Measurements from ENCODE around the gene IL13RA1. TPM values are rescaled to one million over a fixed set of nuclear protein-coding genes. Genes with fewer than 3 reads are reported as not detected.
"Not testable (repeated sequence)": the region's sequence is repeated elsewhere in the genome, so short reads cannot be mapped to it uniquely, and the experiment has no call there.

The IL13RA1 gene
- total RNA-seq, 4 donors from 2014 or later, result 20.8 to 25.0 (median 22.9) TPM

DNA sequence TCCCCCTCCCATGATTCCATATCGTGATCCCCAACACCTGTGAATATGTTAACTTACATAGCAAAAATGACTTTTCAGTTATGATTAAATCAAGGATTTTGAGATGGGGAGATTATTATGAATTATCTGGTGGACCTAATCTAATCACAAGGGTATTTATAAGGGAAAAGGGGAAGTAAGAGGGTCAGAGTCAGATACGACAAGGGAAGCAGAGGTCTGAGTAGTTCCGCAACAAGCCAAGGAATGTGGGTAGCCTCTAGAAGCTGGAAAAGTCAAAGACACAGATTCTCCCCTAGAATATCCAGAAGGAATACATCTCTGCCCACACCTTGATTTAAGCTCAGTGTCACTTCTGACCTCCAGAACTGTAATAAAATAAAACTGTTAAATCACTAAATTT lies 1.0 kb upstream of the IL13RA1 start:
- Histone ChIP-seq H3K27ac (peak overlapping the region; percentile 84 to 95 (median 88)), H3K4me1 (peaks cover 0 to 15% of the 10 kb centered on the region in 2 donors), H3K4me3 (peak overlapping the region in 1 of 4 donors; percentile 69), H3K27me3 (no peaks in the 10 kb centered on the region), H3K9me3 (no peaks in the 10 kb centered on the region), H3K36me3 (no peaks in the 10 kb centered on the region)
- DNase-seq, result no peak
- in situ Hi-C loops (cut with MboI; ENCODE audit: low sequenced_read_pairs in 4 of 4), result no loop called here
- ATAC-seq, result no peak
- intact Hi-C loops (cut with DNase I; ENCODE audit: low total_unique reads), result loop anchor here (5.0 kb wide), 1 partner anchor 251 kb away; no protein-coding TSS in a partner anchor
- no peak for TF ChIP-seq POLR2A (IDR thresholded peaks at IDR 0.05)
- TF ChIP-seq, protein P1, sequence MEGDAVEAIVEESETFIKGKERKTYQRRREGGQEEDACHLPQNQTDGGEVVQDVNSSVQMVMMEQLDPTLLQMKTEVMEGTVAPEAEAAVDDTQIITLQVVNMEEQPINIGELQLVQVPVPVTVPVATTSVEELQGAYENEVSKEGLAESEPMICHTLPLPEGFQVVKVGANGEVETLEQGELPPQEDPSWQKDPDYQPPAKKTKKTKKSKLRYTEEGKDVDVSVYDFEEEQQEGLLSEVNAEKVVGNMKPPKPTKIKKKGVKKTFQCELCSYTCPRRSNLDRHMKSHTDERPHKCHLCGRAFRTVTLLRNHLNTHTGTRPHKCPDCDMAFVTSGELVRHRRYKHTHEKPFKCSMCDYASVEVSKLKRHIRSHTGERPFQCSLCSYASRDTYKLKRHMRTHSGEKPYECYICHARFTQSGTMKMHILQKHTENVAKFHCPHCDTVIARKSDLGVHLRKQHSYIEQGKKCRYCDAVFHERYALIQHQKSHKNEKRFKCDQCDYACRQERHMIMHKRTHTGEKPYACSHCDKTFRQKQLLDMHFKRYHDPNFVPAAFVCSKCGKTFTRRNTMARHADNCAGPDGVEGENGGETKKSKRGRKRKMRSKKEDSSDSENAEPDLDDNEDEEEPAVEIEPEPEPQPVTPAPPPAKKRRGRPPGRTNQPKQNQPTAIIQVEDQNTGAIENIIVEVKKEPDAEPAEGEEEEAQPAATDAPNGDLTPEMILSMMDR (IDR thresholded peaks at IDR 0.05 in 4 of 5, conservative IDR thresholded peaks at IDR 0.05 in 1 of 5), result no peak

DNA sequence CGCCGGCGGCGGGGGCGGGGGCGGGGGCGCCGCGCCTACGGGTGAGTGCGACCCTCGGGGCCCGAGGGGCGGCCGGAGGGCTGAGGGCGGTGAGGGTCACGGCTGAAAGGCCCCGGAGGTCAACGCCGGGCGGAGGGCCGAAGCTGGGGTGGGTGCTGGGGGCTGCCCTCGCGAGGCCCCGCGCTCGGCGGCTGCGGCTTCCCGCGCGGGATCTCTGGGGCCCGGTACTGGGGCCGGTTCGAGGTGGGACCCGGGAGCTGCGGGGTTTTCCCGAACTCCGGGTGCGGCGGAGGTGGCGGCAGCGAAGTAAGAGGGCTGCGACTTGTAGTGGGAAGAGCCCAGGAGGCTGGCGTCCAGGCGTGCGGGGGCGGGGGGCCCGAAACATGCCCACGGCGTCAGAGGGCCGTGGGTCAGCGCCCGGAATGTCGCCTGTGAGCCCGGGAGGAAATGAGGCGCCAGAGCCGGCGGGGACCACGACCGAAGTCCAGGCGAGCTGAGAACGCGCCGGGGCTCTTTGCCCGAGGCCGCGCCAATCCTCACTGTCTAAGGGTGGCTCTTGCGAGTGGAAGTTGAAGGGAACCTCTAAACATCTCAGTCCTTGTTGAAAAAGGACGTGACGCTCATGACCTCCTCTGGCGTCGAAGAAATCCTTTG lies 407 bp downstream of the IL13RA1 start:
- H3K4me1 ChIP-seq, result peaks cover 0 to 15% of the 10 kb centered on the region in 2 donors
- peak; percentile 45 to 53 for ATAC-seq
- in situ Hi-C loops (cut with MboI; ENCODE audit: low sequenced_read_pairs in 4 of 4), result no loop called here

DNA sequence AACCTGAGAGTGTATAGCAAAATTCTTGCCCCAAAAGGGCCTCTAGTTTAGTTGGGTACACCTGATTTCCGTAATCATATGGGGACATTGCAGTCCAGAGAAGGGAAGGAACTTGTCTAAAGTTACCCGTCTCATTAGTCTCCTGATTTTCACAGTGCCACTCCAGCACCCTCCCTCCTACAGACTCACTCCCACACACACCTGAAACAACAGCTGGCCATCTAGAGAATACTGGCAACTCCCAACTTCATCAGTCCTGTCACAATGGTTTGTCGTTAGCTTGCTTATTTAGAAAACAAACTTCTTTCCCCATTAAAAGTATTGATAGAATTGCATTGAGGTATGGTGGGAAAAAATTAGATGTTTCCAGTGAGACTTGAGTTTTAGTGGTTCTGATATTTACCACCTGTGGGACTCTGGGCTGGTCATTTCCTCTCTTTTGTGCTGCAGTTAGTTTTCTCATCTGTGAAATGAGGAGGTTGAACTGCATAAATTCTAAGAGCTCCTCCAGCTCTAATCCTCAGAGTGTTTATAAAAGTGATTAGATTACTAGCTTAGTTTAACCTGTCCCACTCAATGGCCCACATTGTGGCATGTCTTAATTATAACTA lies 1.7 kb downstream of the IL13RA1 start:
- H3K4me3 ChIP-seq, result peak overlapping the region in 1 of 4 donors; percentile 64
- DNase-seq (no peak), ATAC-seq (no peak)
- no peaks in the 10 kb centered on the region for H3K9me3 ChIP-seq
- H3K36me3 ChIP-seq, result no peaks in the 10 kb centered on the region
- H3K27ac ChIP-seq, result peak overlapping the region; percentile 84 to 95 (median 88)
- peaks cover 0 to 15% of the 10 kb centered on the region in 2 donors for H3K4me1 ChIP-seq
- TF ChIP-seq, protein P1 (IDR thresholded peaks at IDR 0.05 in 4 of 5, conservative IDR thresholded peaks at IDR 0.05 in 1 of 5), result no peak
- TF ChIP-seq POLR2A (IDR thresholded peaks at IDR 0.05), result no peak
- no peaks in the 10 kb centered on the region for H3K27me3 ChIP-seq
- intact Hi-C loops (cut with DNase I; ENCODE audit: low total_unique reads) (loop anchor here (1.0 to 5.0 kb wide), 2 partner anchors 19 to 248 kb away; no protein-coding TSS in a partner anchor), in situ Hi-C loops (cut with MboI; ENCODE audit: low sequenced_read_pairs in 4 of 4) (no loop called here)

More for the DNA sequence above, 407 bp downstream of the IL13RA1 start:
- Histone ChIP-seq H3K36me3 (no peaks in the 10 kb centered on the region), H3K4me3 (peak overlapping the region; percentile 55 to 69 (median 65)), H3K9me3 (no peaks in the 10 kb centered on the region), H3K27me3 (no peaks in the 10 kb centered on the region), H3K27ac (peak overlapping the region; percentile 84 to 95 (median 88))
- TF ChIP-seq, protein P1 (IDR thresholded peaks at IDR 0.05 in 4 of 5, conservative IDR thresholded peaks at IDR 0.05 in 1 of 5), result no peak
- TF ChIP-seq POLR2A (IDR thresholded peaks at IDR 0.05), result peak in 1 of 2 donors; percentile 5
- DNase-seq, result peak in 1 of 2 donors; percentile 23
- intact Hi-C loops (cut with DNase I; ENCODE audit: low total_unique reads), result loop anchor here (5.0 kb wide), 1 partner anchor 249 kb away; no protein-coding TSS in a partner anchor

DNA sequence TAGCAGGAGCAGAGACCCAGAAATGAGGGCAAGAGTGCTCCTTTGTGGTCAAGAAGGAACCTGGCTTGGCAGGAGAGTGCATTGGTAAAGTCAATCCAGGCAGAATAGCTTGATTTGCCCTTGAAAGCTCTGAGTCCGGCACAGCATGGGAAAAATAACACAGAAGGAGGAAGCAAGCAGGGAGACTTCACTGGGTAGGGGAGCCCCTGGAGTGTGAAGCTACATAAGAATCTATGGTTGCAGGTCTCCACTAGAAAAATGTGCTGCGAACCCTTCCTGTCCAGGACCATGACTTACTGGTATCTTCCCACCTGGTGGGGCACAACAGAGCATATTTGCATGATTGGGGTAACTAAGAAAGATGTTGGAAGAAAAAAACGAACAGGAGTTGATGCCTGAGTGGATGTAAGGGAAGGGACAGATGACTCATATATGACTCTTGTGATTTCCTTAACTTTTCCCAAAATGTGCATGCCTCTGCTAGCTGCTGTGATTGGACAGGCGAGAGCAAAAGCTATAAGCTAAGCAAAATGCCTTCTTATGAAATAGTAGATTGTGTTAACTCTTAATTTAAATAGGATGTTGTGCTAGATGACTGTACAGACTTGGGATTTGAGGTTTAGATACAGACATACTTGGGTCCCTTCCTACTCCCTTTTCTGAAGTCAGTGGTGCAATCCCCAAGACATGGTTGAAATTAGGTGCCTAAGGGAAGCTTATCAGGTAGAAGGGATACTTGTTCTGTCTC lies 3.3 kb downstream of the IL13RA1 start:
- H3K4me1 ChIP-seq, result peaks cover 0 to 15% of the 10 kb centered on the region in 2 donors
- ATAC-seq (no peak), DNase-seq (no peak)
- no peaks in the 10 kb centered on the region for H3K36me3 ChIP-seq
- in situ Hi-C loops (cut with MboI; ENCODE audit: low sequenced_read_pairs in 4 of 4) (no loop called here), intact Hi-C loops (cut with DNase I; ENCODE audit: low total_unique reads) (no loop called here)
- TF ChIP-seq, protein P1 (IDR thresholded peaks at IDR 0.05 in 4 of 5, conservative IDR thresholded peaks at IDR 0.05 in 1 of 5), result no peak
- no peak for TF ChIP-seq POLR2A (IDR thresholded peaks at IDR 0.05)
- no peaks in the 10 kb centered on the region for H3K9me3 ChIP-seq
- H3K27ac ChIP-seq, result peak overlapping the region in 3 of 4 donors; percentile 85 to 95 (median 91)
- H3K4me3 ChIP-seq, result peak overlapping the region in 1 of 4 donors; percentile 2
- no peaks in the 10 kb centered on the region for H3K27me3 ChIP-seq

- ATAC-seq; H3K4me3 ChIP-seq; H3K36me3 ChIP-seq; H3K27ac ChIP-seq; intact Hi-C loops (cut with DNase I; ENCODE audit: low total_unique reads); DNase-seq; H3K9me3 ChIP-seq; in situ Hi-C loops (cut with MboI; ENCODE audit: low sequenced_read_pairs in 4 of 4); H3K27me3 ChIP-seq: not testable (repeated sequence)
- H3K4me1 ChIP-seq, result peaks cover 0 to 15% of the 10 kb centered on the region in 2 donors
Measured at GRCh38 chrX:118732551-118732950, 5.1 kb downstream of the IL13RA1 start.
